Uterus (tissue), 4 donors: ENCODE results near the gene ROCK1. TPM values are rescaled to one million over a fixed set of nuclear protein-coding genes. Genes with fewer than 3 reads are reported as not detected.
A peak's percentile ranks its signal among the peaks of the same experiment; 100 is the strongest.
"Not testable (repeated sequence)": the region's sequence is repeated elsewhere in the genome, so short reads cannot be mapped to it uniquely, and the experiment has no call there.

Experiments
- DNase-seq, 2 donors: peaks; one replicate each; pipeline ENCODE4 v3.0.0-alpha.2; 2019 to 2020
- H3K27ac ChIP-seq, 2 donors: fragments of 200-600 bp; sonication (generic); 1 replicate in 1 of 2; 2 replicates in 1 of 2; pipeline ENCODE4 v1.5.1; 2016 to 2018
- H3K27me3 ChIP-seq, 2 donors: fragments of 200-600 bp; sonication (generic); one replicate each; pipeline ENCODE4 v1.5.1; 2018 to 2019; ENCODE audit warnings: control low read depth in 1 of 2
- H3K36me3 ChIP-seq, 2 donors: fragments of 200-600 bp; sonication (generic); one replicate each; pipeline ENCODE4 v1.5.1; 2019; ENCODE audit warnings: control low read depth in 1 of 2
- H3K4me1 ChIP-seq, 2 donors: fragments of 200-600 bp; sonication (generic); one replicate each; pipeline ENCODE4 v1.5.1; 2018 to 2019; ENCODE audit warnings: control low read depth in 1 of 2
- H3K4me3 ChIP-seq, 2 donors: fragments of 200-600 bp; sonication (generic); 1 replicate in 1 of 2; 2 replicates in 1 of 2; pipeline ENCODE4 v1.5.1; 2018 to 2019; ENCODE audit warnings: mild to moderate bottlenecking in 1 of 2
- H3K9me3 ChIP-seq, 2 donors: fragments of 200-600 bp; sonication (generic); one replicate each; pipeline ENCODE4 v1.5.1; 2019; ENCODE audit warnings: control low read depth in 1 of 2
- CTCF ChIP-seq, 4 experiments: fragments of 200-600 bp in 2 of 4; fragments of 450-650 bp in 2 of 4; sonication (generic) in 2 of 4; IDR thresholded peaks; one replicate each; pipeline ENCODE4 v1.5.1; 2016 to 2019; ENCODE audit warnings: antibody characterized with exemption in 4 of 4, mild to moderate bottlenecking in 2 of 4, moderate library complexity in 1 of 4
- POLR2A ChIP-seq, 2 donors: fragments of 450-650 bp; IDR thresholded peaks; one replicate each; pipeline ENCODE4 v1.6.1; 2016; ENCODE audit warnings: antibody characterized with exemption in 2 of 2, mild to moderate bottlenecking in 1 of 2, moderate library complexity in 1 of 2
- intact Hi-C: fragments of 100-400 bp; cut with DNase I; formaldehyde crosslinking; loops from one replicate; pipeline ENCODE4 v1.15.1; 2023; ENCODE audit warnings: low total_unique reads
- total RNA-seq, 4 donors: library from RNA; depleted of rRNA in 3 of 4; stranded (reverse); fragments of >200 nt in 3 of 4; gene quantifications; one replicate each; pipeline versions ENCODE4 v1.1.0 to v1.2.4, GENCODE V29; 2014 to 2023
- donor health status: DM: yes; HTN: yes; CAD: no.

Gene ROCK1
- total RNA-seq, 4 donors from 2014 or later, result 25.6 to 93.8 (median 52.7) TPM

- Histone ChIP-seq H3K27ac (no peak overlapping the region), H3K36me3 (no peaks in the 10 kb centered on the region), H3K9me3 (peaks cover 0 to 11% of the 10 kb centered on the region in 2 donors), H3K27me3 (no peaks in the 10 kb centered on the region), H3K4me1 (no peaks in the 10 kb centered on the region), H3K4me3 (no peak overlapping the region)
- no peak for TF ChIP-seq CTCF (IDR thresholded peaks at IDR 0.05)
- TF ChIP-seq POLR2A (IDR thresholded peaks at IDR 0.05), result no peak
- no peak for DNase-seq
- intact Hi-C loops, result no loop called here
Measured at GRCh38 chr18:21031845-21032244, 79.8 kb downstream of the ROCK1 start.

- H3K4me1 ChIP-seq, intact Hi-C loops, H3K36me3 ChIP-seq, H3K9me3 ChIP-seq, H3K4me3 ChIP-seq, H3K27me3 ChIP-seq, H3K27ac ChIP-seq, DNase-seq: not testable (repeated sequence)
Measured at GRCh38 chr18:21018257-21018656, 93.4 kb downstream of the ROCK1 start.

- no peaks in the 10 kb centered on the region for H3K9me3 ChIP-seq
Measured at GRCh38 chr18:21012308-21012707, 99.3 kb downstream of the ROCK1 start.

GRCh38 chr18:21004726-21005125 lies 106.9 kb downstream of the ROCK1 start:
- H3K4me1 ChIP-seq, result peaks cover 0 to 12% of the 10 kb centered on the region in 2 donors
- intact Hi-C loops, result no loop called here
- H3K27ac ChIP-seq, result peak overlapping the region; percentile 72 to 91
- no peaks in the 10 kb centered on the region for H3K36me3 ChIP-seq
- no peak overlapping the region for H3K4me3 ChIP-seq
- no peak for TF ChIP-seq POLR2A (IDR thresholded peaks at IDR 0.05)
- no peak for TF ChIP-seq CTCF (IDR thresholded peaks at IDR 0.05)
- peak; percentile 23 to 56 for DNase-seq
- H3K9me3 ChIP-seq, result no peaks in the 10 kb centered on the region
- no peaks in the 10 kb centered on the region for H3K27me3 ChIP-seq

More at GRCh38 chr18:21012308-21012707, 99.3 kb downstream of the ROCK1 start:
- Histone ChIP-seq H3K4me1 (no peaks in the 10 kb centered on the region), H3K4me3 (no peak overlapping the region), H3K36me3 (no peaks in the 10 kb centered on the region), H3K27me3 (no peaks in the 10 kb centered on the region), H3K27ac (no peak overlapping the region)
- DNase-seq, result no peak
- TF ChIP-seq POLR2A (IDR thresholded peaks at IDR 0.05) (no peak), CTCF (IDR thresholded peaks at IDR 0.05) (no peak)
- intact Hi-C loops, result no loop called here

GRCh38 chr18:21000667-21001066 lies 110.9 kb downstream of the ROCK1 start:
- Histone ChIP-seq H3K36me3 (no peaks in the 10 kb centered on the region), H3K9me3 (no peaks in the 10 kb centered on the region), H3K27ac (no peak overlapping the region), H3K27me3 (no peaks in the 10 kb centered on the region), H3K4me1 (peaks cover 0 to 12% of the 10 kb centered on the region in 2 donors), H3K4me3 (no peak overlapping the region)
- intact Hi-C loops, result no loop called here
- TF ChIP-seq POLR2A (IDR thresholded peaks at IDR 0.05) (no peak), CTCF (IDR thresholded peaks at IDR 0.05) (no peak)
- no peak for DNase-seq

- no peak overlapping the region for H3K27ac ChIP-seq
- H3K4me1 ChIP-seq, result no peaks in the 10 kb centered on the region
- H3K27me3 ChIP-seq, result no peaks in the 10 kb centered on the region
- no peaks in the 10 kb centered on the region for H3K36me3 ChIP-seq
- intact Hi-C loops, result no loop called here
- no peak for TF ChIP-seq CTCF (IDR thresholded peaks at IDR 0.05)
- no peak for TF ChIP-seq POLR2A (IDR thresholded peaks at IDR 0.05)
- no peak overlapping the region for H3K4me3 ChIP-seq
- DNase-seq, result no peak
- no peaks in the 10 kb centered on the region for H3K9me3 ChIP-seq
Measured at GRCh38 chr18:20997371-20997770, 114.2 kb downstream of the ROCK1 start.
